ENCODE measurements around the gene KCNK18.

The KCNK18 gene

DNA sequence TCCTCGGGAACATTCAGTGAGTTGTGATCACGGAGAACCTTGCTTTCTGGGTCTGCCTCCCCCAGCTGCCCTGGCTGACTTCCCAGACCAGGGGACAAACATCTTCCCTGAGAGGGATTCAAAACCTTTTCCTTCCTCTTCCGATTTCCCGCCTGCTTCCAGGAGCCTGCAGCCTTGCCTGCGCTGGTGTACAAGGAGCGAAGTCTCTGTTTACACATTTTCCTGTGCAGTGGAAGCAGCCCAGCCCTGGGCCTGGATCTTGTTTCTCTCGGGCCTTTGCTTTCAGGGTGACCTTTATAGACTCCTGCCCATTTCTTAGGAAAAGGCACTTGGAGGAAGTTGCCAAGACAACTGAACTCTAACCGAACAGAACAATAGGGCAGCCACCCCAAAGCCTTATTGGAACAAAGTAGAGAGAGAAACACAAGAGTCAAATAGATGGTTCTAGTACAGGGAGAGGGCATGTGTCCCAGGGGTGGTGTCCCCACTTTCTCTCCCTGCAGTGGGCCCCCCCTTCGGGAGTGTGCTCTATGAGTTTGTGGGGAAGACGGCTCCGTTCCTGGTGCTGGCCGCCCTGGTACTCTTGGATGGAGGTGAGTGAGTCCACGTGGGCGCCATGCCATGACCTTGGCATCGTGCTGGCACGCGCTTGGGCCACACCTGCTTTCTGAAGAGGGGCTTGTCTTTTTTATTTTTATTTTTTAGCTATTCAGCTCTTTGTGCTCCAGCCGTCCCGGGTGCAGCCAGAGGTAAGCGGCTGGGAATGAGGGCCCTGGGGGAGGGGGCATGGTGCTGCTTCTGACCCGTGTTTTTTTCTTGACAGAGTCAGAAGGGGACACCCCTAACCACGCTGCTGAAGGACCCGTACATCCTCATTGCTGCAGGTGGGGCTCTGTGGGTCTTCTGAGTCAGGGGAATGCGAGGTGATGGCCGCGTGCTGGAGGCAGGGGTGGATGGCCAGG lies 57.8 kb downstream of the KCNK18 start:
- DNase-seq = no peak

GRCh38 chr10:117255835-117256460 lies 58.7 kb downstream of the KCNK18 start:
- no peak for DNase-seq

- DNase-seq = no peak
These were observed 59.6 kb downstream of the KCNK18 start for GRCh38 chr10:117256910-117257309.

DNA sequence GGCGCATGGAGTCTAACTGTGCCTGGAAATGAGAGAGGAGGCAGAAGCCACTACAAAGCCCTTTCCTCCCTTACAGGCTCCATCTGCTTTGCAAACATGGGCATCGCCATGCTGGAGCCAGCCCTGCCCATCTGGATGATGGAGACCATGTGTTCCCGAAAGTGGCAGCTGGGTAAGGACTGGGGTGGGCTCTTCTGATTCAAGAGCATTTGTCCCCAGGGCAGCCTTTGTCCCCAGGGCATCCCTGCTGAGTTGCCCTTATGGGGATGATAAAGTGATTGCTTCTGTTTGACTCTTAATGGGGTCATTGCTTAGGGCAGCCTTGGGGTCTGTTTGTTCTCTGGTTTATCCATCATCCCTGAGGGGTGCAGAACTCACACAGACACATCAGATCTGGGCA lies 60.4 kb downstream of the KCNK18 start:
- no peak for DNase-seq

DNA sequence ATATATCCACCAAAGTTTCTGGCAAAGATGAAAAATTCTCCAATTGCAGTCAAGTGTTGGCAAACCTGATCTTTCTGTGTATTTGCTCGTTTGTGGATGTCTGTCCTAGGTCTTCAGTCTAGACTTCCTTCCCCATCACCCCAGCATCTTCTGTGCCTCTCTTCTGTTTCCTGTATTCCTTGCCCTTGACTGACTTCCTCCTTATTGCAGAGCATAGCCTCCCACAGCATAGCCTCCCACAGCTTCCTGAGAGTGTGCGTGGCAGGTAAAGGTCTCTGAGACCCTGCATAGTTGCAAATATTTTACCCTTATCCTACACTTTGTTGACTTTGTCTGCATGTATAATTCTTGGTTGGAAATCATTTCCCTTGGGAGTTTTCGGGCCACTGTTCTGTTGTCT lies 62.0 kb downstream of the KCNK18 start:
- no peak for DNase-seq

All from central memory CD4-positive, alpha-beta T cell (primary cell).